ENCODE data around the gene TNFAIP8L2.
A peak's percentile ranks its signal among the peaks of the same experiment; 100 is the strongest.

- no peak for TF ChIP-seq PHF8 (conservative IDR thresholded peaks at IDR 0.05; ENCODE audit: low read depth, low read length)
- TF ChIP-seq CTCF (IDR thresholded peaks at IDR 0.05; ENCODE audit: control extremely low read depth in 1 of 3, insufficient read depth in 1 of 3, low read depth in 1 of 3, low read length in 3 of 3), result no peak
- no peak for TF ChIP-seq POLR2A (IDR thresholded peaks at IDR 0.05; ENCODE audit: control extremely low read depth in 1 of 2, low read depth in 2 of 2, low read length in 2 of 2)
- TF ChIP-seq, protein P1, sequence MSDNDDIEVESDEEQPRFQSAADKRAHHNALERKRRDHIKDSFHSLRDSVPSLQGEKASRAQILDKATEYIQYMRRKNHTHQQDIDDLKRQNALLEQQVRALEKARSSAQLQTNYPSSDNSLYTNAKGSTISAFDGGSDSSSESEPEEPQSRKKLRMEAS (IDR thresholded peaks at IDR 0.05), result peak; percentile 13; the same call in 1 of the 2 replicates
- TF ChIP-seq SIRT6 (IDR thresholded peaks at IDR 0.05; ENCODE audit: low read length), result no peak
These were observed 11.0 kb upstream of the TNFAIP8L2 start for GRCh38 chr1:151145304-151146071.

Data from H1 (cell line).